Lung (tissue), 12 donors: Measurements from ENCODE around the gene MIPOL1. TPM values are rescaled to one million over a fixed set of nuclear protein-coding genes. Genes with fewer than 3 reads are reported as not detected.

Experiments used
- ATAC-seq: fragments of 200-7000 bp; cut with Tn5 transposase; one replicate; pipeline ENCODE4 v1.9.1; 2020; ENCODE audit warnings: moderate number of reproducible peaks; ENCODE audit not compliant: insufficient read depth, low FRiP score
- DNase-seq, 3 donors: peaks; one replicate each; pipeline ENCODE4 v3.0.0-alpha.2; 2013 to 2017
- H3K27ac ChIP-seq, 2 donors: one replicate each; pipeline ENCODE4 v1.5.1; 2013; ENCODE audit warnings: mild to moderate bottlenecking in 2 of 2, moderate library complexity in 2 of 2, control low read depth in 1 of 2, inconsistent platforms in 1 of 2, low read depth in 1 of 2, low read length in 1 of 2
- H3K27me3 ChIP-seq, 3 donors: one replicate each; pipeline ENCODE4 v1.5.1; 2013; ENCODE audit warnings: low read length in 2 of 3; ENCODE audit not compliant: control insufficient read depth in 3 of 3, insufficient read depth in 3 of 3
- H3K36me3 ChIP-seq, 4 donors: one replicate each; pipeline ENCODE4 v1.5.1; 2013; ENCODE audit warnings: low read length in 4 of 4, mild to moderate bottlenecking in 1 of 4, moderate library complexity in 1 of 4; ENCODE audit not compliant: control insufficient read depth in 4 of 4, insufficient read depth in 4 of 4
- H3K4me1 ChIP-seq, 5 donors: one replicate each; pipeline ENCODE4 v1.5.1; 2013; ENCODE audit warnings: low read length in 5 of 5, mild to moderate bottlenecking in 2 of 5, moderate library complexity in 1 of 5; ENCODE audit not compliant: control insufficient read depth in 5 of 5, insufficient read depth in 5 of 5
- H3K4me3 ChIP-seq: one replicate; pipeline ENCODE4 v1.5.1; 2013; ENCODE audit warnings: mild to moderate bottlenecking, control low read depth, moderate library complexity
- H3K9ac ChIP-seq, 2 donors: one replicate each; pipeline ENCODE4 v1.5.1; 2013; ENCODE audit warnings: low read length in 2 of 2, control low read depth in 1 of 2; ENCODE audit not compliant: insufficient read depth in 1 of 2
- H3K9me3 ChIP-seq, 4 donors: one replicate each; pipeline ENCODE4 v1.5.1; 2013; ENCODE audit warnings: low read length in 3 of 4, mild to moderate bottlenecking in 1 of 4, moderate library complexity in 1 of 4; ENCODE audit not compliant: control insufficient read depth in 4 of 4, insufficient read depth in 3 of 4
- WGBS, 2 donors: extraction: QIAGEN DNeasy Blood & Tissue Kit; methylation state at CpG; one replicate each; pipeline ENCODE4 v1.1.7; 2013; 5-methylcytosine and 5-hydroxymethylcytosine counted together
- polyA plus RNA-seq, 2 donors: library from polyadenylated mRNA; stranded (reverse); fragments of 200-250 nt; gene quantifications; one replicate each; pipeline ENCODE4 v1.2.1, GENCODE V29; 2013
- total RNA-seq, 2 donors: library from RNA; depleted of rRNA in 1 of 2; stranded (reverse); fragments of >200 nt in 1 of 2; gene quantifications; one replicate each; pipeline ENCODE4 v1.2.1, GENCODE V29; 2014 to 2021
- TF ChIP-seq, protein P1 (sequence below): IDR thresholded peaks from 2 replicates; pipeline ENCODE4 v1.5.1; 2012; ENCODE audit warnings: mild to moderate bottlenecking; ENCODE audit errors: control extremely low read depth, extremely low read depth
- donor health status: control.
- donor health status: control.
- donor health status: Bipolar disorder and iron deficiency.
- donor health status: healthy.
- donor health status: DM: yes; HTN: yes; CAD: no.

Gene MIPOL1
- total and polyA plus RNA-seq, 4 donors = 2.3 to 49.9 (median 7.0) TPM

DNA sequence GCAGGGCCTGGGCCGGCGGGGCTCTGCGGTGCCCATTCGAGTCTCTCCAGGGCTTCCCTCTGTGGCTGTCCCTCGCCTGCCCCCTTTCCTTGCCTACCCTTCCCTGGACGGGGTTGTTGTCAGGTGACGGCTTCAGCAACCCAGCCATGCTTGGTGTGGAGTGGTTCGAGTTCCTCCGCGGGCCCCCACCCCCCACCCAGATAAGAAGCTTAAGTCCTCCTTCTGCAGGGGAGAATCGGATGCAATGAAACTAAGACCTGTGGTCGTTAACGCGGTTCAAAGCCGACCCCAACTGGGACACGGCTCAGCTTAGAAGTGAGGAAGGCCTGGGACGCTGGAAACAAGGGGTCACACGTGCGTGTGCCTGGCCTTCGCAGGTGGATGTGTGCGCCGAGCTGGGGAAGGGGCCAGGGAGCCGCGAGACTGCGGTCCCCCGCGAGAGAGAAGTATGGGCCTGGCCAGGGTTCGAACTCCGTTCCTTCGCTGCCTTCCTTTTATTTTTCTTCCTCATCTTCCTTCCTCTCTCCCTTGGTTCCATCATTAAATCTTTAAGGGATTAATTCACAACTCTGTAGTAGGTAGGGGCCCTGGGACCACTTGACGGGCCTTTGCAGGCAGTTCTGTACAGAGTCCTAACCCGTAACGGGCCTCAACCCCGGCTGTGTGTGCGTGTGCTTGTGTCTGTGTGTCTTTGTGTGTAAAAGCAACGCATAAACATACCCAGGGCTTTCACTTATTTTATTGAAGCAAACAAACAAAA is 401.2 kb downstream of the MIPOL1 start:
- Histone ChIP-seq H3K9me3 (peaks cover 0 to 17% (median 0%) of the 10 kb centered on the region in 4 donors), H3K4me1 (peaks cover 0 to 18% (median 12%) of the 10 kb centered on the region in 5 donors), H3K27ac (peak overlapping the region in 1 of 2 donors; percentile 90), H3K27me3 (peaks cover 9 to 88% (median 86%) of the 10 kb centered on the region in 3 donors), H3K9ac (peak overlapping the region in 1 of 2 donors; percentile 37), H3K36me3 (no peaks in the 10 kb centered on the region), H3K4me3 (peak overlapping the region; percentile 46)
- DNase-seq (peak in 1 of 3 donors; percentile 25), ATAC-seq (no peak)
- TF ChIP-seq, protein P1, sequence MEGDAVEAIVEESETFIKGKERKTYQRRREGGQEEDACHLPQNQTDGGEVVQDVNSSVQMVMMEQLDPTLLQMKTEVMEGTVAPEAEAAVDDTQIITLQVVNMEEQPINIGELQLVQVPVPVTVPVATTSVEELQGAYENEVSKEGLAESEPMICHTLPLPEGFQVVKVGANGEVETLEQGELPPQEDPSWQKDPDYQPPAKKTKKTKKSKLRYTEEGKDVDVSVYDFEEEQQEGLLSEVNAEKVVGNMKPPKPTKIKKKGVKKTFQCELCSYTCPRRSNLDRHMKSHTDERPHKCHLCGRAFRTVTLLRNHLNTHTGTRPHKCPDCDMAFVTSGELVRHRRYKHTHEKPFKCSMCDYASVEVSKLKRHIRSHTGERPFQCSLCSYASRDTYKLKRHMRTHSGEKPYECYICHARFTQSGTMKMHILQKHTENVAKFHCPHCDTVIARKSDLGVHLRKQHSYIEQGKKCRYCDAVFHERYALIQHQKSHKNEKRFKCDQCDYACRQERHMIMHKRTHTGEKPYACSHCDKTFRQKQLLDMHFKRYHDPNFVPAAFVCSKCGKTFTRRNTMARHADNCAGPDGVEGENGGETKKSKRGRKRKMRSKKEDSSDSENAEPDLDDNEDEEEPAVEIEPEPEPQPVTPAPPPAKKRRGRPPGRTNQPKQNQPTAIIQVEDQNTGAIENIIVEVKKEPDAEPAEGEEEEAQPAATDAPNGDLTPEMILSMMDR = no peak
- 10 to 14% methylated on average over 36 of the region's 36 CpGs for WGBS, 2 donors

DNA sequence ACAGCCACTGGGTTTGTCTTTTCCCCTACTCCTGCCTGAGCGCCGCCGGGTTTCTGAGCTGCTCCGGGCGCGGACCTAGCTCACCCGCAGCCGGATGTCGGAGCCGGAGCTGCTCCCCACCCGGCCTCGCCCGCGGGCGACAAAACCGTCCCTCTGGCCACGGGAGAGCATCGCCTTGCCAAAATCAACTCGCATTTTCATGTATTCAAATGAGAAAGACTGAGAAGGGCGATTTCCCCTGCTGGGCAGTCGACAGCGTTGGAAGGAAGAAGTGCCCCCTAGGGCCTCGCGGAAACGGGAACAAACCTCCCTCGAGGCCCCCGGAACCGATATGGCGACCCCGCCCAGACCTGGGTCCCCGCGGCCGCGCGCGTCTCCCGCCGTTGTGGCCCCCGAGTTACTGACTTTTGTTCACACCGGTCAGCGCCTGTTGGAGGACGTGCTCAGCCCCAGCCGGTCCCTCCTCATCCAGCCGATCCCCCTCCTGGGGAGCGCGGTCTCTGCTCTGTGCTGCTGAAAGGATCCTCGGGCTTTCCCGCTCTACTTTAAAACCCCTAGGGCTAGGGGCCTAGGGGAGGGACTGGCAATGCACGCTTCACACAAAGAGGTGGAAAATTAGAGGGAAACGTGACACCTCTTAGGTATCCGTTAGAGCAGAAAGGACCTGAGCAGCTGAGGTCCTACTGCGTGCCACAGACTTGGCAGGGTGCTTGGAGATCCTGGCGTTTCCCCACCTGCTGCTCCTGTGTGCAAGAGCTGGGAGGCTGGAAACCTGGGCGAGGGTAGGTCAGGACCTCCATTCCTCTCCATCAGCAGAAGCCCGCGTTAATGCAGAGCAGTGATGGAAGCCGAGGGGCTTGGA is 402.0 kb downstream of the MIPOL1 start:
- ATAC-seq (no peak), DNase-seq (peak in 2 of 3 donors; percentile 39 to 44)
- peak overlapping the region in 1 of 2 donors; percentile 6 for H3K27ac ChIP-seq
- TF ChIP-seq, protein P1 = no peak
- 2 to 4% methylated on average over 53 to 57 of the region's 57 CpGs for WGBS, 2 donors
- peaks cover 0 to 14% (median 12%) of the 10 kb centered on the region in 5 donors for H3K4me1 ChIP-seq
- H3K27me3 ChIP-seq = peaks cover 12 to 92% (median 88%) of the 10 kb centered on the region in 3 donors
- peak overlapping the region; percentile 17 for H3K4me3 ChIP-seq
- H3K36me3 ChIP-seq = no peaks in the 10 kb centered on the region
- peak overlapping the region in 1 of 2 donors; percentile 62 for H3K9ac ChIP-seq
- peaks cover 0 to 17% (median 0%) of the 10 kb centered on the region in 4 donors for H3K9me3 ChIP-seq

DNA sequence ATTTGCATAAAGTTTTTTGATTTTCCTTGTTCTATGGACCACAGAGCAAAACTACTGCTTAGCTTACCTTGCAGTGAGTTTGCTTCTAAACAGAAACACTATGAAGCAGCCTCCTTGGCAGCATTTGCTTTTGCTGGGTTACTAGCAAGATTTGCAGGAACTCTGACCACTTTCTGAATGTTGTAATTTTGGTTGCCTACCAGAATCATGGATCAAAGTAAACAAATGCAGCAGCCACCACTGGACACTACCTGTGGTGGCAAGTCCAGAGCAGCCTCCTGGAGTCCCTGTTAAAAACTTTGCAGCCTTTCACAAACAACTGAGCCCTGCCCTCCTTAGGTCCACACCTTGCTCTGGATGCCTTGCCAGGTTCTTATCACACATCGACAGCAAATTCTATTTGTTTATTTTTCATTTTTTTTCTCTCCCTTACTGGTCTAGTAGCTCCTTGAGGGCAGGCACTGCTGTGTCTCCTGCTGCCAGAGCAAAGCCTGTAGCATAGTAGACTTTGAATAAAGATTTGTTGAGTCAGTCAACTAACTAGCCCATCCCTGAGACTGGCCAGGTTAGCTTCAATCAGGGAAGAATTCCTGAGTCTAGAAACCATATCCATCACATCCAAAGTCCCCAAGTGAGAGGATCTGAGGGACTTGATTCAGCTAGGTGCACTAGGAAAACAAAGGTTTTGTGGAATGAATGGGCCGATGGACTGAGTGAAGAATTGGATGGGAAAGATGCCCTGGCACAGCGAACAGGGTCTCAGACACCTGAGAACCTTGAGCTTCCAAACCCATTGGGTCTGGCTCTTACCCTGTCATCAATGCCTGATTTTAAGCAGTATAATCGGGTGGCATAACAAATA is 403.4 kb downstream of the MIPOL1 start:
- Histone ChIP-seq H3K36me3 (no peaks in the 10 kb centered on the region), H3K27ac (no peak overlapping the region), H3K9ac (no peak overlapping the region), H3K27me3 (peaks cover 9 to 96% (median 91%) of the 10 kb centered on the region in 3 donors), H3K9me3 (peaks cover 0 to 17% (median 0%) of the 10 kb centered on the region in 4 donors), H3K4me3 (no peak overlapping the region), H3K4me1 (peaks cover 0 to 13% (median 12%) of the 10 kb centered on the region in 5 donors)
- DNase-seq (no peak), ATAC-seq (no peak)
- WGBS, 2 donors = 45% methylated on average over 4 of the region's 4 CpGs
- TF ChIP-seq, protein P1 = no peak
